ENCODE results near the gene CHAT.

DNA sequence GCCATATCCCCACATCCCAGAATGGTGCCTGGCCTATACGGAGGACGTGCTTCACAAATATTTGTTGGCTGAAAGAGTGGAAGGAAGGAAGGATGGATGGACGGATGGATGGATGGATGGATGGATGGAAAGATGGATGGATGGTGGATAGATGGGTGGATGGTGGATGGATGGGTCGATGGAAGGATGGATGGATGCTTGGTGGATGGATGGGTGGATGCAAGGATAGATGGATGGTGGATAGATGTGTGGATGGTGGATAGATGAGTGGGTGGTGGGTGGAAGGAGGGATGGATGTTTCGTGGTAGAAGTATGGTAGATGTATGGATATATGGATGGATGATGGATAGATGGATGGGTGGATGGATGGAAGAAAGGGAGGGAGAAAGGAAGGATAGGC is 10.8 kb downstream of the CHAT start:
- TF ChIP-seq CTCF (IDR thresholded peaks at IDR 0.05; ENCODE audit: insufficient read depth, low read length) (no peak), REST (IDR thresholded peaks at IDR 0.05; ENCODE audit: insufficient replicate concordance, low read depth) (no peak), POLR2AphosphoS5 (IDR thresholded peaks at IDR 0.05; ENCODE audit: low read depth) (no peak), GABPA (IDR thresholded peaks at IDR 0.05; ENCODE audit: low read depth) (no peak), SPI1 (IDR thresholded peaks at IDR 0.05; ENCODE audit: borderline replicate concordance, low read depth) (no peak)

Data from HL-60 (cell line).